Body of pancreas (tissue), 4 donors: ENCODE measurements around the gene SLCO3A1. TPM values are rescaled to one million over a fixed set of nuclear protein-coding genes. Genes with fewer than 3 reads are reported as not detected.

Source experiments
- ATAC-seq: fragments of 150-250 bp; one replicate; pipeline ENCODE4 v1.9.1; 2016
- DNase-seq, 4 donors: peaks; one replicate each; pipeline ENCODE4 v3.0.0-alpha.2; 2019
- H3K27ac ChIP-seq, 4 donors: fragments of 200-600 bp; sonication (generic); 1 replicate in 3 of 4; 2 replicates in 1 of 4; pipeline versions ENCODE4 v1.5.1 to v1.6.1; 2016 to 2019; ENCODE audit warnings: mild to moderate bottlenecking in 1 of 4, mixed read lengths in 1 of 4, moderate library complexity in 1 of 4
- H3K27me3 ChIP-seq, 2 donors: fragments of 200-600 bp; sonication (generic); one replicate each; pipeline ENCODE4 v1.6.0; 2016; ENCODE audit warnings: mild to moderate bottlenecking in 1 of 2
- H3K36me3 ChIP-seq, 2 donors: fragments of 200-600 bp; sonication (generic); replicated peaks in 1 of 2; 2 replicates each; pipeline ENCODE4 v1.5.1; 2016; ENCODE audit warnings: low read depth in 2 of 2; ENCODE audit not compliant: insufficient read depth in 1 of 2
- H3K4me1 ChIP-seq: fragments of 200-600 bp; sonication (generic); one replicate; pipeline ENCODE4 v1.6.0; 2016
- H3K4me3 ChIP-seq, 2 donors: fragments of 200-600 bp; sonication (generic); 1 replicate in 1 of 2; 2 replicates in 1 of 2; pipeline ENCODE4 v1.5.1; 2016 to 2019
- H3K9me3 ChIP-seq, 3 donors: fragments of 200-600 bp; sonication (generic); 1 replicate in 2 of 3; 2 replicates in 1 of 3; pipeline ENCODE4 v1.5.1; 2016
- POLR2A ChIP-seq, 3 donors: fragments of 450-650 bp; IDR thresholded peaks; one replicate each; pipeline ENCODE4 v1.6.1; 2016; ENCODE audit warnings: antibody characterized with exemption in 3 of 3, mild to moderate bottlenecking in 2 of 3
- WGBS, 2 donors: methylation state at CpG; one replicate each; pipeline ENCODE4 v1.1.5; 2017; 5-methylcytosine and 5-hydroxymethylcytosine counted together
- intact Hi-C: fragments of 100-400 bp; cut with DNase I; formaldehyde crosslinking; loops from one replicate; pipeline ENCODE4 v1.15.1; 2023
- total RNA-seq, 2 donors: library from RNA; depleted of rRNA; stranded (reverse); fragments of >200 nt; gene quantifications; one replicate each; pipeline ENCODE4 v1.1.0, GENCODE V29; 2016
- TF ChIP-seq, protein P1 (sequence below), 7 experiments: fragments of 450-650 bp in 4 of 7; fragments of 200-600 bp in 3 of 7; sonication (generic) in 3 of 7; IDR thresholded peaks; one replicate each; pipeline ENCODE4 v1.5.1; 2016 to 2019; ENCODE audit warnings: antibody characterized with exemption in 7 of 7

Gene SLCO3A1
- 10 to 100 TPM in 1 of 2 donors, 1 to 10 TPM in 1; 5.7 to 12.9 TPM for total RNA-seq

DNA sequence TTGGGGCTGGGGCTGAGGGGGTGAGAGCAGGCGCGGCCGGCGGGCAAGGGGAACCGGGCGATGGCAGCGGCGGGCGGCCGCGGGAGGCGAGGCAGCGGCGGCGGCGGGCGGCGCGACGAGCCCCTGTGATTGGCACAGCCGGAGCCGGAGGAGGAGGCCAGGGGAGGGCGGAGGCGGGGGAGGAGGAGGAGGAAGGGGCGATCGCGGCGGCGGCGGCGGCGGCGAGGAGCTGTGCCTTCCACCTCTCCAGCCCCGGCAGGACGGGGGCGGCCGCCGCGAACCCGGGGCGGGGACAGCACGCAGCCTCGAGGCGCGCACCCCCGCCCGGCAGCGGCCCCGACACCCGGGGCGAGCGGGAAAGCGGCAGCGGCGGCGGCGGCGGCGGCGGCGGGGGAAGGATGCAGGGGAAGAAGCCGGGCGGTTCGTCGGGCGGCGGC is at the start of gene SLCO3A1:
Gene SLCO3A1, plus strand, starts transcription at position 198 of the 437 bp plus-strand sequence.
- DNase-seq (peak; percentile 55 to 73 (median 67)), ATAC-seq (peak; percentile 58)
- intact Hi-C loops = no loop called here
- Histone ChIP-seq H3K36me3 (no peaks in the 10 kb centered on the region), H3K27ac (peak within 1 kb of the TSS; percentile 53 to 88 (median 78)), H3K4me3 (peak within 1 kb of the TSS; percentile 53 to 57), H3K27me3 (no peaks in the 10 kb centered on the region), H3K4me1 (peaks cover 32% of the 10 kb centered on the region), H3K9me3 (no peaks in the 10 kb centered on the region)
- TF ChIP-seq, protein P1, sequence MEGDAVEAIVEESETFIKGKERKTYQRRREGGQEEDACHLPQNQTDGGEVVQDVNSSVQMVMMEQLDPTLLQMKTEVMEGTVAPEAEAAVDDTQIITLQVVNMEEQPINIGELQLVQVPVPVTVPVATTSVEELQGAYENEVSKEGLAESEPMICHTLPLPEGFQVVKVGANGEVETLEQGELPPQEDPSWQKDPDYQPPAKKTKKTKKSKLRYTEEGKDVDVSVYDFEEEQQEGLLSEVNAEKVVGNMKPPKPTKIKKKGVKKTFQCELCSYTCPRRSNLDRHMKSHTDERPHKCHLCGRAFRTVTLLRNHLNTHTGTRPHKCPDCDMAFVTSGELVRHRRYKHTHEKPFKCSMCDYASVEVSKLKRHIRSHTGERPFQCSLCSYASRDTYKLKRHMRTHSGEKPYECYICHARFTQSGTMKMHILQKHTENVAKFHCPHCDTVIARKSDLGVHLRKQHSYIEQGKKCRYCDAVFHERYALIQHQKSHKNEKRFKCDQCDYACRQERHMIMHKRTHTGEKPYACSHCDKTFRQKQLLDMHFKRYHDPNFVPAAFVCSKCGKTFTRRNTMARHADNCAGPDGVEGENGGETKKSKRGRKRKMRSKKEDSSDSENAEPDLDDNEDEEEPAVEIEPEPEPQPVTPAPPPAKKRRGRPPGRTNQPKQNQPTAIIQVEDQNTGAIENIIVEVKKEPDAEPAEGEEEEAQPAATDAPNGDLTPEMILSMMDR (IDR thresholded peaks at IDR 0.05) = no peak
- no peak for TF ChIP-seq POLR2A (IDR thresholded peaks at IDR 0.05)
- WGBS, 2 donors = 1% methylated on average over 27 to 65 of the region's 67 CpGs

DNA sequence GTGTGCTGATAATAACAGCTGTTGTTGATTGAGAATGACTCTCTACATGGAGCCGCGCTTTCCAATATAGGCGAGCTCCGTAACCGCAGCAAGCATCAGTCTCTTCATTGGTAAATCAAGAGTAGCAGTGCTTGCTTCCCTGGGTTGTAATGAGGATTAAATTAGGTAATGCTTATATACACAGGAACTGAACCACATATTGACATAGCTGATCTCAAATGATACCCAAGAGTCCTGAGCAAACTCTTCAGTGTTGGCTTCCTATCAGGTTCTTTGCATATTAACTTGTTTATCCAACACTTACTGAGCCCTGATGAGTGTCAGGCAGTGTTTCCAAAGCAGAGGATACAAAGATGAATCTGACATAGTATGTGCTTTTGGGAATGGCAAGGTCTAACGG is 46.4 kb upstream of the SLCO3A1 start:
- no peak overlapping the region for H3K27ac ChIP-seq
- H3K4me1 ChIP-seq = no peaks in the 10 kb centered on the region
- H3K27me3 ChIP-seq = no peaks in the 10 kb centered on the region
- no peaks in the 10 kb centered on the region for H3K36me3 ChIP-seq
- ATAC-seq (no peak), DNase-seq (no peak)
- no peaks in the 10 kb centered on the region for H3K9me3 ChIP-seq
- WGBS, 2 donors = 51 to 68% methylated on average over 6 of the region's 6 CpGs
- no peak overlapping the region for H3K4me3 ChIP-seq
- TF ChIP-seq, protein P1 (IDR thresholded peaks at IDR 0.05) = no peak
- TF ChIP-seq POLR2A (IDR thresholded peaks at IDR 0.05) = no peak
- intact Hi-C loops = no loop called here

- TF ChIP-seq POLR2A (IDR thresholded peaks at IDR 0.05) = no peak
- TF ChIP-seq, protein P1 (IDR thresholded peaks at IDR 0.05) = no peak
- 90 to 92% methylated on average over 2 of the region's 2 CpGs for WGBS, 2 donors
- DNase-seq (no peak), ATAC-seq (no peak)
- intact Hi-C loops = no loop called here
- Histone ChIP-seq H3K27ac (no peak overlapping the region), H3K4me3 (no peak overlapping the region), H3K36me3 (no peaks in the 10 kb centered on the region), H3K27me3 (no peaks in the 10 kb centered on the region), H3K4me1 (no peaks in the 10 kb centered on the region), H3K9me3 (peaks cover 0 to 10% (median 0%) of the 10 kb centered on the region in 3 donors)
Observed at GRCh38 chr15:91813924-91814323, 39.6 kb upstream of the SLCO3A1 start.

GRCh38 chr15:91816942-91817341 is 36.6 kb upstream of the SLCO3A1 start:
- H3K27me3 ChIP-seq = no peaks in the 10 kb centered on the region
- no peak overlapping the region for H3K4me3 ChIP-seq
- ATAC-seq = no peak
- TF ChIP-seq POLR2A (IDR thresholded peaks at IDR 0.05) = no peak
- TF ChIP-seq, protein P1 (IDR thresholded peaks at IDR 0.05) = no peak
- intact Hi-C loops = no loop called here
- WGBS, 2 donors = 71 to 78% methylated on average over 3 of the region's 3 CpGs
- no peak overlapping the region for H3K27ac ChIP-seq
- no peaks in the 10 kb centered on the region for H3K36me3 ChIP-seq
- DNase-seq = no peak
- H3K4me1 ChIP-seq = no peaks in the 10 kb centered on the region
- peaks cover 0 to 10% (median 0%) of the 10 kb centered on the region in 3 donors for H3K9me3 ChIP-seq

- intact Hi-C loops = no loop called here
- no peak for DNase-seq
- Histone ChIP-seq H3K9me3 (no peaks in the 10 kb centered on the region), H3K27me3 (no peaks in the 10 kb centered on the region), H3K4me3 (no peak overlapping the region), H3K4me1 (peaks cover 5% of the 10 kb centered on the region), H3K27ac (no peak overlapping the region), H3K36me3 (no peaks in the 10 kb centered on the region)
- no peak for ATAC-seq
- WGBS, 2 donors = 69 to 70% methylated on average over 5 of the region's 5 CpGs
- TF ChIP-seq, protein P1 (IDR thresholded peaks at IDR 0.05) = no peak
- TF ChIP-seq POLR2A (IDR thresholded peaks at IDR 0.05) = no peak
Observed at GRCh38 chr15:91821458-91821857, 32.0 kb upstream of the SLCO3A1 start.
